Stimulated activated CD4-positive, alpha-beta T cell treated with anti-CD3 and anti-CD28 coated beads, Interleukin-4, amount 100 ng/mL, for 4 hours (primary cell): ENCODE data around the gene HIGD1A.

ENCODE experiments used
- DNase-seq, 2 experiments: peaks; one replicate each; pipeline ENCODE4 v3.0.0-alpha.2; 2020

Gene HIGD1A

GRCh38 chr3:42796332-42796885 lies 7.9 kb downstream of the HIGD1A start:
- DNase-seq: no peak

GRCh38 chr3:42795621-42796181 lies 8.6 kb downstream of the HIGD1A start:
- no peak for DNase-seq

- no peak for DNase-seq
These were observed 13.5 kb downstream of the HIGD1A start for GRCh38 chr3:42790714-42791229.

- no peak for DNase-seq
These were observed 17.7 kb downstream of the HIGD1A start for GRCh38 chr3:42786631-42787030.

GRCh38 chr3:42786212-42786611 lies 18.1 kb downstream of the HIGD1A start:
- no peak for DNase-seq

- DNase-seq: no peak
These were observed 23.2 kb downstream of the HIGD1A start for GRCh38 chr3:42780892-42781700.

- DNase-seq: no peak
These were observed 23.9 kb downstream of the HIGD1A start for GRCh38 chr3:42780398-42780797.

- DNase-seq: no peak
These were observed 25.6 kb downstream of the HIGD1A start for GRCh38 chr3:42778644-42779043.

- DNase-seq: no peak
These were observed 30.9 kb downstream of the HIGD1A start for GRCh38 chr3:42773409-42773751.

- DNase-seq: peak; percentile 83 to 87
These were observed 31.5 kb downstream of the HIGD1A start, which contains the start of gene CCDC13 for GRCh38 chr3:42772670-42773408. Gene CCDC13 (minus strand): TSS chr3:42773253. CDS start chr3:42758345, 14,908 bp downstream.

GRCh38 chr3:42771271-42771670 lies 33.0 kb downstream of the HIGD1A start:
- DNase-seq: no peak

GRCh38 chr3:42769477-42770131 lies 34.7 kb downstream of the HIGD1A start:
- no peak for DNase-seq

GRCh38 chr3:42764561-42765295 lies 39.6 kb downstream of the HIGD1A start:
- DNase-seq: no peak

GRCh38 chr3:42764115-42764514 lies 40.2 kb downstream of the HIGD1A start:
- no peak for DNase-seq

- DNase-seq: no peak
These were observed 41.3 kb downstream of the HIGD1A start for GRCh38 chr3:42763021-42763420.

- no peak for DNase-seq
These were observed 42.1 kb downstream of the HIGD1A start for GRCh38 chr3:42762046-42762724.

- no peak for DNase-seq
These were observed 46.2 kb downstream of the HIGD1A start for GRCh38 chr3:42758126-42758525.

- DNase-seq: no peak
These were observed 47.5 kb downstream of the HIGD1A start for GRCh38 chr3:42756681-42757213.

- DNase-seq: no peak
These were observed 48.4 kb downstream of the HIGD1A start for GRCh38 chr3:42755681-42756578.

- DNase-seq: no peak
These were observed 50.5 kb downstream of the HIGD1A start for GRCh38 chr3:42753757-42754156.
